GM12878 (cell line): Measurements from ENCODE around the gene WDR64. TPM values are rescaled to one million over a fixed set of nuclear protein-coding genes. Genes with fewer than 3 reads are reported as not detected.

ENCODE experiments used
- BMI1 ChIP-seq: fragments of 450-650 bp; IDR thresholded peaks from 2 replicates; pipeline ENCODE4 v1.6.1; 2016; ENCODE audit warnings: mild to moderate bottlenecking, moderate library complexity, borderline replicate concordance
- CHD2 ChIP-seq: IDR thresholded peaks from 2 replicates; pipeline ENCODE4 v1.6.1; 2011; ENCODE audit warnings: low read depth, low read length, improper control_type of control experiment, borderline replicate concordance
- DPF2 ChIP-seq: fragments of 450-650 bp; IDR thresholded peaks from 2 replicates; pipeline ENCODE4 v1.6.1; 2017; ENCODE audit warnings: mild to moderate bottlenecking
- EP300 ChIP-seq, 2 experiments: fragments of 150-350 bp in 1 of 2; IDR thresholded peaks; 2 replicates each; pipeline ENCODE4 v1.6.1; 2011 to 2012; ENCODE audit warnings: low read depth in 2 of 2, low read length in 2 of 2, borderline replicate concordance in 1 of 2, improper control_type of control experiment in 1 of 2, inconsistent platforms in 1 of 2; ENCODE audit not compliant: control insufficient read depth in 1 of 2
- LARP7 ChIP-seq: fragments of 450-650 bp; IDR thresholded peaks from 2 replicates; pipeline ENCODE4 v1.6.1; 2017; ENCODE audit warnings: mild to moderate bottlenecking
- PBX3 ChIP-seq: IDR thresholded peaks from 2 replicates; pipeline ENCODE4 v1.6.1; 2011; ENCODE audit warnings: mild to moderate bottlenecking, low read depth, low read length, moderate library complexity; ENCODE audit not compliant: insufficient replicate concordance
- RAD51 ChIP-seq: fragments of 450-650 bp; IDR thresholded peaks from 2 replicates; pipeline ENCODE4 v1.6.1; 2016; ENCODE audit warnings: moderate library complexity, mild to moderate bottlenecking, inconsistent platforms
- RUNX3 ChIP-seq: IDR thresholded peaks from 2 replicates; pipeline ENCODE4 v1.6.1; 2012; ENCODE audit warnings: low read length, inconsistent platforms
- ZBTB11 ChIP-seq: fragments of 450-650 bp; formaldehyde crosslinking; IDR thresholded peaks from 2 replicates; pipeline ENCODE4 v1.5.0; 2022; ENCODE audit warnings: mild to moderate bottlenecking, missing genetic modification characterization
- ZZZ3 ChIP-seq: IDR thresholded peaks from 2 replicates; pipeline ENCODE4 v1.6.1; 2011; ENCODE audit warnings: low read depth; ENCODE audit not compliant: control insufficient read depth, insufficient read length
- polyA plus RNA-seq, 11 experiments: library from polyadenylated mRNA; depleted of rRNA in 4 of 11; unstranded in 6 of 11; stranded (reverse) in 5 of 11; fragments of >200 nt; fragmentation: Nextera tagmentation in 4 of 11; fragmentation: Illumina TruSeq in 1 of 11; extraction: Ambion mirVana in 4 of 11; extraction: Trizol in 1 of 11; gene quantifications; 1 replicate in 1 of 11; 2 replicates in 10 of 11; pipeline versions ENCODE4 v1.2.1 to v1.2.3, GENCODE V29; 2011 to 2016; ENCODE audit warnings: inconsistent platforms in 2 of 11, missing spikeins in 2 of 11, low read depth in 1 of 11
- total RNA-seq, 4 experiments: library from RNA; depleted of rRNA in 3 of 4; stranded (reverse); fragments of >200 nt in 3 of 4; fragmentation: Illumina TruSeq in 1 of 4; extraction: Trizol in 1 of 4; gene quantifications; 2 replicates each; pipeline versions ENCODE4 v1.2.1 to v1.2.3, GENCODE V29; 2013 to 2021

Gene WDR64
- total and polyA plus RNA-seq, 10 of the 15 experiments (the other 5 are each of a cell fraction or from before 2014, with no cell fraction given): 0.01 TPM; not detected in 9

- TF ChIP-seq BMI1 (0 out of 2 replicates have a peak, but pooled peaks have one; percentile 17), PBX3 (no peak), ZZZ3 (no peak), RAD51 (no peak), LARP7 (no peak), EP300 (IDR thresholded peaks at IDR 0.05; ENCODE audit: borderline replicate concordance in 1 of 2, control insufficient read depth in 1 of 2, low read depth in 2 of 2, low read length in 2 of 2) (peak; percentile 76 to 87; a peak in 3 of 4 replicates), ZBTB11 (no peak), RUNX3 (peak; percentile 49), DPF2 (peak; percentile 76), CHD2 (no peak; the same call in 1 of the 2 replicates)
These were observed 158.8 kb downstream of the WDR64 start (continued) for GRCh38 chr1:241810769-241811405.
